ENCODE results near the gene ERGIC1.
"Not testable (repeated sequence)": the region's sequence is repeated elsewhere in the genome, so short reads cannot be mapped to it uniquely, and the experiment has no call there.

The ERGIC1 gene

GRCh38 chr5:172849606-172850453 is 15.8 kb downstream of the ERGIC1 start:
- DNase-seq: no peak

DNA sequence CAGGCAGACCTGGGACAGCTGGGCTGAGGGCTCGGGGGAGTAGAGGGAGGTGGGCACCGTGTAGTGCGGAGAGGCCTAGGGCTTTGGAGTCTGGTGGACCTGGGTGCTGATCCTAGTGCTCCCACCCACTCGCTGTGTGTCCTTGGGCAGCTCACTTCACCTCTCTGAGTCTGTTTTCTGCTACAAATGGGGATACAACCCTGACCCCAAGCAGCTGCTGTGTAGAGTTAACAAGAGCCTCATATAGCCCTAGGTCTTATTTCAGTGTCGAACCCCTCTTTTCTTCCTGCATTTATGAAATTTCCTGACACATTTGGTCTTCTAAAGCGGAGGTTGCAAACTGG is 16.4 kb downstream of the ERGIC1 start:
- no peak for DNase-seq

DNA sequence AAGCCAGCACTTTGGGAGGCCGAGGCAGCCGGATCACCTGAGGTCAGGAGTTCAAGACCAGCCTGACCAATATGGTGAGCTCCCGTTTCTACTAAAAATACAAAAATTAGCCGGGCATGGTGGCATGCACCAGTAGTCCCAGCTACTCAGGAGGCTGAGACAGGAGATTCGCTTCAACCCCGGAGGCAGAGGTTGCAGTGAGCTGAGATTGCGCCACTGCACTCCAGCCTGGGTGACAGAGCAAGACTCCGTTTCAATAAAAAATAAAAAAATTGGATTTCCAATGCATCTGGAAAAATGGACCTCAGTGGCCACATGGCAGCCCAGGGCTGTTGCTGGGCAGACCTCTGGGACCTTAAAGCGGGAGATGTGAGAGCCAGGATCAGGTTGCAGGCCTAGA is 17.2 kb downstream of the ERGIC1 start:
- DNase-seq: not testable (repeated sequence)

DNA sequence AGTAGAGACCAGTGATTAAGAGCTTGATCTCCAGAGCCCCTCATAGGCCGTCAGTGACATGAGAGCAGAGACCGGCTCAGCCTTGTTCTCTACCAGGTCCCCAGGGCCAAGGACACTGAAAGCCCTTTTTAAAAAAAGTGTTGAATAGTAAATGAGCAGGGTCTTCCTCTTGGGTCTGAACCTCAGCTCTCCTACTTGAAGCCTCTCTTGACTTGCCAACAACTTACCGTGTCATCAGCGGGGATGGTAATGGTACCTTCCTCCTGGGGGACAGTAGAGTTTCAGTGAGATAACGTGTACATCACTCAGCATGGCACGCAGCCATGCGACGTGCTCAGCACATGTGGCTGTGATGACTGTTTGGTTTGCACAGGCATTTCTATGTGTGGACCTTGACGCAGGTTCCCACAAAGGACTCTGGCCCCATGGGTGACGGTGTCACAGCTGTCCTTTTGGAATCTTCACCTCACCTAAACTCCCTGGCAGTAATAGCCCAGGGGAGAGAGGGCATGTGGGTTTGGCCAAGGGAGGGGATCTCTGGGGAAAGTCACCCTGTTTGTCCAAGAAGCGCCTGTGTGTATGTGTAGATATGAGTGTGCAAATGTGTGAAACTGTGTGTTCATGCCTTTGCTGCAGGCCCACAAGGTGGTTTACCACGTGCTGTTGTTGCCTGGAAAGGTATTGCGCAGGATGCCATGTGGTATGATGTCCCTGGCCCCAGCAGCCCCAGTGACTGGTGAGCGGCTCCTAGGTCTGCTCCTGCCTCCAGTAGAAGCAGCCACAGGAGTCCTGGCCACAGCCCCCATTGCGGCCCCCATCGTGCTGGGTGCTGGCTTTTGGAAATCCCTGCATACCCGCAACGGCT is 18.7 kb downstream of the ERGIC1 start:
- no peak for DNase-seq

DNA sequence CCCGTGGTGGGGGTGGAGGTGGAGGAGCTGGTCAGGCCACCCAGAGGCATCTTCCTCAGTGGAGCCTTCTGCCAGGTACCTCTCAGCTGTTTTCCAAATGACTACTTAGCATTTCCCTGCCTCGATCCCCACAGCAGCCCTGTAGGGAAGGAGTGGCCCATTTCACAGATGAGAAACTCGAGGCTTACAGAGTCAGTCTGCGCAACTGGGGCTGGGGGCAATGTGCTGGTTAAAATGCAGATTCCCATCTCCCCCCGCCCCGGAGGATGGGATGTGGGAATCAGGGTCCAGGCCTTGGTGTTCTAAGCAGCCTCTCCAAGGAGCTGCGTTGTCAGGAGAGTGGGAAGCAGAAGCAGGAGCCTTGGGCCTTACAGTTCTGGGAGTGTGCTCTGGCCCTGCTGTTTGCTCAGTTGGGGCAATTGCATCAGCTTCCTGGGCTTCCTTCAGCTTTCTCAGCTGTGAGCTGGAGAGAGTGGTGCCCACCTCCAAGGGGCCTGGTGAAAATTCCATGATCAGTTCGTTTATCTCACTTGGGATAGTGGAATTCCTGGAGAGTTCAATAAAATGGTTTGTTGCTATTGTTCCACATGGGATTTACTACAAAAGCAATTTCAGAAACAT is 19.4 kb downstream of the ERGIC1 start:
- no peak for DNase-seq

- no peak for DNase-seq
Measured at GRCh38 chr5:172854451-172854871, 20.4 kb downstream of the ERGIC1 start.

- DNase-seq: no peak
Measured at GRCh38 chr5:172854971-172855370, 20.9 kb downstream of the ERGIC1 start.

GRCh38 chr5:172855597-172856292 is 21.7 kb downstream of the ERGIC1 start:
- no peak for DNase-seq

DNA sequence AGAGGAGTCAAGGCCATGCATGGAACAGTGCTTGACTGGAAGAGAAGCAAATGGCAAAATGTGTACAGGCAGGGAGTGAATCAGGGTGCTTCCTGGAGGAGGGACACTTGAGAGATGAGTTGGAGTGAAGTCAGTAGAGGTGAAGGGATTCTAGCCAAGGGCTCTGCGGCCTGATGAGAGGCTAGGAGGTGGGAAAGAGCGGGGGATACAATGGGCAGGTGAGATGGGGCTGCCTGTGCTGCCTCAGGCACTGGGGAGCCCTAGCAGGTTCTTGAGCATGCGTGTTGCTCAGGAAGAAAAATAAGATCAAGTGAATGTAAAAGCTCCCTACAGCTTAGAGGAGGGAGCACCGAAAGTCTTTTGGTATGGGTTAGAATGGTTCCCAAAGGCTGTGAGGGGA is 22.3 kb downstream of the ERGIC1 start:
- no peak for DNase-seq

DNA sequence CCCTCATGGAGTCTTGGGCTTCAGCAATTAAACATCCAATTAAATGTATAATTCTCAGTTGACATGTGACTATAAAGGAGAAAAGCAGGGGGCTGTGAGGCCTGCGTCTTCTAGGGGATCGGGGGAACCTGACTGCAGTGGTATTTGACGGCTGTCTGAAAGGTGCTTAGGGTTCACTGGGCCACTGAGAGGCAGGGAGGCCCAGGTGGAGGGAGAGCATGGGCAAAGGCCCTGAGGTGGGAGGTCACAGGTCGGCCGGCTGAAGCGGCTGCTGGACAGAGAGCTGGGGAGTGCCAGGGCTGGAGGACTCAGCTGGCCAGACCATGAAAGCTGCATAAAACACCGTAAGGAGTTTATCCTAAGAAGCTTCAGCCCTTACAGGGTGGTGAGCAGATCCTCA is 23.9 kb downstream of the ERGIC1 start:
- DNase-seq: no peak

GRCh38 chr5:172858511-172858989 is 24.5 kb downstream of the ERGIC1 start:
- no peak for DNase-seq

DNA sequence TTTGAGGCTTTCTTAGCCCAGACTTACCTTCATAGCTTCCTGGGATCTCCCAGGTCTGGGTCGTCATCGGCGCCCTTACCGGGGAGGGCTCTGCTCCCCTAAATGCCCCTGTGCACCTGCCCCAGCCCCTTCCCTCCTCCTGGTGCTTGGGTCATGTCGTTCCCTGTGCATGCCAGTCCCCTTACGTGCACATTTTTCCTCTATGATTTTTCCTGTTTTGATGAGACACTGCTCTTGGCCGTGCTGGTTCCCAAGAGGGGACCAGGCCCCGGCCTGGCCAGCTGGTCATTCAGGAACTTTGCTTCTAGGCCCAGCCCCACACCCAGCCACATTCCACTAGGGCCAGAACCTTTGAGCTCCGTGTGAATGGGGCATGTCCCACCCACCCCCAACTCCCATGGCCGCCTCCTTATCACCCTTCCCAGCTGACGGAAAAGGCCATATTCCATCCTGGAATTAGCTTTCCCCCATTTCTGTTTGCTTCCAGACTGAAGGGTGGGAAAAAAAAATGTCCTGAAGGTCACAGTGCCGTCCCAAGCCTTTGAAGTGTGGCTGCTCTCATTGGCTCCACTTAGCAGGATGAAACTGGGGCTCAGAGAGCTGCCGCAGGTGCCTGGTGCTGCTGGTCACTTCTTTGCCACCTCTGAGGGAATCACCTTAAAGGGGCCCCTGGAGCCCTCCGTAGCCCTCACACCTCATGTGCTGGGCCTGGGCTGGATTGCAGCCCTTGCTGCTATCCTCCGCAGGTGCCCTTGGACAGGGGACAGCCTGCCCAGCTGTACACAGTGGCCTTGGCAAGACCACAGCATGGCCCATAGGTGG is 25.1 kb downstream of the ERGIC1 start:
- no peak for DNase-seq

- no peak for DNase-seq
Measured at GRCh38 chr5:172859966-172860365, 25.9 kb downstream of the ERGIC1 start.

- DNase-seq: no peak
Measured at GRCh38 chr5:172860520-172861443, 26.7 kb downstream of the ERGIC1 start.

- no peak for DNase-seq
Measured at GRCh38 chr5:172861461-172861860, 27.4 kb downstream of the ERGIC1 start.

DNA sequence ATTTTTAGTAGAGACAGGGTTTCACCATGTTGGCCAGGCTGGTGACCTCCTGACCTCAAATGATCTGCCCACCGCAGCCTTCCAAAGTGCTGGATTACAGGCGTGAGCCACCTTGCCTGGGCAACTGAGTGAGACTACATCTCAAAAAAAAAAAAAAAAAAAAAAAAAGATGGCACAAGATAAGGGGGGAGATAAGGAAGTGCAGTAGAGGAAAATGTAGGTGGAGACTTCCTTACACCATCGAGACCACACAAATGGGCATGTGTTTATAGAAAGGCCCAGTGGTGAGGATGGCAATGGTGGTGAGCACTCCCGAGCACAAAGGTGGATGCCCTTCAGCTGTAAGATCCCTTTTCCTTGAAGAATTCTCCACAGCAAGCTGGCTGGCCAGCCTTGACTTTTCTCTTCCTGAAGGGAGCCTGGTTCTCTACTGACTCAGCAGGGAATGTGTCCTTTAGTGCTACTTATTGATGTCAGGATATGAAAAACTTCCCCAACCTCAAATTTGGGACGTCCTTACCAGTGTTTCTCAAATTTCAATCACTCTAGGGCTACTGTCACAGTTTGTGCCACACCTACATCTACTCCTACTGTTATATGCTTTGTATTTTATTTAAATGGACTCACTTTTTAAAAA is 28.2 kb downstream of the ERGIC1 start:
- DNase-seq: no peak

DNA sequence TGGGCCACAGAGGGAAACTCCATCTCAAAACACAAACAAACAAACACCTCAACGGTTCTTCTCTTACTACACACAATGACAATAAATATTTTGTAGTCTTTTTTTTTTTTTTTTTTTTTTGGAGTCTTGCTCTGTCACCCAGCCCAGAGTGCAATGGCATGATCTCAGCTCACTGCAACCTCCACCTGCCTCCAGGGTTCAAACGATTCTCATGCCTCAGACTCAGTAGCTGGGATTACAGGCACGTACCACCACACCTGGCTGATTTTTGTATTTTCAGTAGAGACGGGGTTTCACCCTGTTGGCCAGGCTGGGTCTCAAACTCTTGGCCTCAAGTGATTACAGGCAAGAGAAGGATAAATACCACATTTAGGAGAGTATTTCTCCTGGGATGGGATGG is 30.1 kb downstream of the ERGIC1 start:
- DNase-seq: not testable (repeated sequence)

- no peak for DNase-seq
Measured at GRCh38 chr5:172864747-172865146, 30.7 kb downstream of the ERGIC1 start.

GRCh38 chr5:172866378-172866777 is 32.3 kb downstream of the ERGIC1 start:
- no peak for DNase-seq
